Embryonic facial prominence (tissue), 1 donor: Measurements from ENCODE around the gene GADD45G.
A peak's percentile ranks its signal among the peaks of the same experiment; 100 is the strongest.

Experiments
- DNase-seq: peaks from one replicate; pipeline ENCODE4 v3.0.0-alpha.2; 2016; ENCODE audit errors: extremely low spot score

GADD45G gene

GRCh38 chr9:89592963-89593726 is 11.7 kb upstream of the GADD45G start:
- DNase-seq, result no peak

- DNase-seq, result no peak
These were observed 10.9 kb upstream of the GADD45G start for GRCh38 chr9:89593727-89594427.

DNA sequence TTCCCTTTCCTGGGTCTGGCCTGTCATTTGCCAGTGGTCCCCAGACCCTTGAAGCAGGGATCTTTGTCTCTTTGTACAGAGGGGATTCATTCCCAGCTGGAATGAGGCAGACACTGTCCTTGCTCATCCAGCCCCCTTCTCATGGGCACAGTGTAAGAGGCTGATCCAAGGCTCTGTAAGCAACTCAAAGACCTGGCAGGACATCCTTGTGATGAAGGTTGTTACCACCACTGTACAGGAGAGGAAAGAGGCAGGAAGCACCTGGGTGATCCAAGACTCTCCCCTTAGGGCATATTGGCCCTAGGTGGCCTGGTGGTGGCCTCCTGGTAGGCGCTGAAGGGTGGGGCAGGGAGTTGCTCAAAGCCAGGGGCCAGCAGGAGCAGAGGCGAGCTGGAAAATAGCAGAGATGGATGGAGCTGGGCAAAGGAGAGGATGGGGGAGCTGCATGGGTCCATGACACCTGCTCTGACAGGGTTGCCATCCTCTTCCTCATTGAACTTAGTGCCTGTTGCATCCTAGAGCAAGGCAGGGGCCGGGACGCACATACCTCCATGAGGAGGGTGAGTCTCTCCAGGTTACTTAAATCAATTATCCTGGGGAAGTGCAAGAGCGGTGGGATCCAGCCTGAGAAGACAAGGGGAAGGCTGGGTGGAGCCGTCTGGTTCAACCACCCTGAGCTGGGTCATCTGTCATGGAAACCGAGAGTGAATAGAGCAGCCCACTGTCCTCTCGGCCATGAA is 9.8 kb upstream of the GADD45G start:
- no peak for DNase-seq

DNA sequence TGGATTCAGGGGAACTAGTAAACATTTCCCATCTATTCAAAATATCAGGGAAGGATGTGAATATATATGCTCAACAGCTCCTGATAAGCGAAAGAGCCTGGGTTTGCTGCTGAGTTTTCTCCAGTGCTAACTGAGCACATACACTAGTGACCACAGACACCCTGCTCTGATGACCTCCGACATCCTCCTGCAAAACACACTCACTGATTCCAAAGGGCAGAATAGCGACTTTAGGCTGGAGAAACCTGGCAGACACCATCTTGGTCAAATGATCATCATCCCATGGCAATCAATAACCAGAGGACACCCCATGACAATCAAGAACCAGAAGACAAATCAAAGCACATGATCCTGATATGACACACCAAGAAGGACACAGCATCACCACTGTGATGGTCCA is 9.2 kb upstream of the GADD45G start:
- no peak for DNase-seq

- no peak for DNase-seq
These were observed 7.8 kb upstream of the GADD45G start for GRCh38 chr9:89596937-89597555.

DNA sequence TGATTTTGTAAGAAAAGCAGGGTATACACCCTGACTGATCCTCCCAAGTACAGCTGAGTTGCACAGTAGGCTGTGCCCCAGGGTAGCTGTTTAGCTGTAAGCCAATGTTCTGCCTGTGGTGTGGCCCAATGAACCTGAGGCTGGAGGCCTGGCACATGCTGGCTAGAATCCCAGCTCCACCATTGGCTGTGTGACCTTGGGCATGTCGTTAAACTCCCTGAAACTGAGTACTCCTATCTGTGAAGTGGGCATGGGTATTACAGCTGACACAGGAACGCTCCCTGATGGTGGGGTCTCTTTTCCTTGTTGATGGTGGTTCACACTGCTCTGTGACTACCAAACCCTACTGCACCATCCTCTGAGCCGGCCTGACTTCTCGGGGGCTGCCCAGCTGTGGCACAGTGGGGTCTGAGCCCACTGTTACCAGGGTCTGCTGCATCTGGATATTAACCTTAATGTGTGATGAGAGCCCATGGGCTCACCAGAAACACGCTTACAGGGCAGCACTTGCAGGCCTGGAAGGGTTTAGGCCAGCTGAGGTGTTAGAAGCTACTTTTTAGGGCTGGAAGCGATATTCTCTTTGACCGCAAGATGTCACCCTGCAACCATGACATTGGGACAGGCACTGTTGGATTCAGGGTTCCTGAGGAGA is 7.0 kb upstream of the GADD45G start:
- DNase-seq, result no peak

DNA sequence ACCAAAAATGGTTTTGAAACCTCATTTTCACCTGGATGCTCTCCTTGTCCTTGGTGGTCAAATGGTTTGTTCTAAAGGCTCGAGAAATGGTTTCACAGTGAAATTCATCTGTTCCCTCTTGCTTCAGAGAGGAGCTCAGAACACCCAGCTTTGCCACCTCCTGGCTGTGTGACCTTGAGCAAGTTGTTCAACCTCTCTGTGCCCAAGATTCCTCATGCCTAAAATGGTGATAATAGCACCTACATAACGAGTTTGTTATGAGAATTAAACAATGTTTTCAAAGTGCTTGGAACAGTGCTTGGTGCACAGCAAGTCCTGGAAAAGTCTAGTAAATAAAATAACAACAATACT is 6.5 kb upstream of the GADD45G start:
- no peak for DNase-seq

GRCh38 chr9:89598926-89599325 is 5.9 kb upstream of the GADD45G start:
- no peak for DNase-seq

GRCh38 chr9:89600831-89601230 is 4.0 kb upstream of the GADD45G start:
- DNase-seq, result no peak

DNA sequence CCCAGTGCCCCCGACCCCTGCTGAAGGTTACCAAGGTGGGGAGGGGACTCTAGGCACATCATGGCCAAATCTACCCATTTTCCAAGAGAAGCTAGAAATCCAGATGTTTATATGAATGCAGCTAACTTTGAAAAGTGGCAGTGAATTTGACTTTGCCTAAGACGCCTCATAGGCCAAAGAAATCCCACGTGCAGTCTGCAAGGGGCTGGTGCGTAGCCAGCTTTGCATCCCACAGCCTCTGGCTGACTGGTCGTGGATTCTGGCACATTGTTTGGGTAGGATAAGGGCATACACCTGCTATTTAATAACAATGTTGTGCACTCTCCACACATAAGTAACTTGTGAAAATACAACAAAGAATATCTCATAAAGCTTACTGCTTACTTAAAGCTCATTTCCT is 3.5 kb upstream of the GADD45G start:
- DNase-seq, result no peak

- no peak for DNase-seq
These were observed 2.8 kb upstream of the GADD45G start for GRCh38 chr9:89601856-89602562.

DNA sequence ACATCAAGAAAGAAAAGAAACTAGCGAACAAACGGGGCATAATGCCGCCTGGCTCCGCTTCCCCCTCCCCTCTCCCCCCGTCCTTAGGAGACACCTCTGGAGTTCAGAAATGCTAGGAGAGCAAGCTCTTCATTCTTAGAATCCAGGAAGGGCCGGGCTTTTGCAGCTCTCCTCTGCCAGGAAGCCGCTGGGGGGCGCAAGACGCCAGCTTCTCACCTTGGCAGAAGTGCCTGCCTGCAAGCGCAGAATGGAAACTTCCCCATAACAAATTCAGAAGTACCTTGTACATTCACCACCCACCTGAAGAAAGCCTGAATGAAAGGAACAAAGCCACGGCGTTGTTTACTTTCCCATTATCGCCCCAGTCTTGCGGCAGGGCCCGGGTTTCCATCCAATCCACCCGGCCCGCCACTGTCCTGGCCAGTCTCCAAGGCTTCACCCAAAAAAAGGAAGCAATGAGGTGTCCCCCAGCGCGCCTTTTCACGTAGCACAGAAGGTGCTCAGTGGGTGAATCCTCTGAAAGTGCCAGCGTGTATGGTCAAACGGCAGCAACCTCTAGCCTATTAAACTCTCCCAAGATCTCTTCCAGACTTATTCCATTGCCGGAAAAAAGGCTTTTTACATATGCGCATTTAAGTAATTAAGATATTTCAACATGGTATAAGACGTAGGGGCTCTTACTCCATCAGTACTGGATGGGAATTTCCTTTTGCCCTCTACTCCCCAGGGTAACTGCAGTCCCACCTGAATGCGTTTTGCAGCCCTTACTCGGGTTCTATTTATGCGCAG is 1.6 kb upstream of the GADD45G start:
- peak; percentile 71 for DNase-seq

DNA sequence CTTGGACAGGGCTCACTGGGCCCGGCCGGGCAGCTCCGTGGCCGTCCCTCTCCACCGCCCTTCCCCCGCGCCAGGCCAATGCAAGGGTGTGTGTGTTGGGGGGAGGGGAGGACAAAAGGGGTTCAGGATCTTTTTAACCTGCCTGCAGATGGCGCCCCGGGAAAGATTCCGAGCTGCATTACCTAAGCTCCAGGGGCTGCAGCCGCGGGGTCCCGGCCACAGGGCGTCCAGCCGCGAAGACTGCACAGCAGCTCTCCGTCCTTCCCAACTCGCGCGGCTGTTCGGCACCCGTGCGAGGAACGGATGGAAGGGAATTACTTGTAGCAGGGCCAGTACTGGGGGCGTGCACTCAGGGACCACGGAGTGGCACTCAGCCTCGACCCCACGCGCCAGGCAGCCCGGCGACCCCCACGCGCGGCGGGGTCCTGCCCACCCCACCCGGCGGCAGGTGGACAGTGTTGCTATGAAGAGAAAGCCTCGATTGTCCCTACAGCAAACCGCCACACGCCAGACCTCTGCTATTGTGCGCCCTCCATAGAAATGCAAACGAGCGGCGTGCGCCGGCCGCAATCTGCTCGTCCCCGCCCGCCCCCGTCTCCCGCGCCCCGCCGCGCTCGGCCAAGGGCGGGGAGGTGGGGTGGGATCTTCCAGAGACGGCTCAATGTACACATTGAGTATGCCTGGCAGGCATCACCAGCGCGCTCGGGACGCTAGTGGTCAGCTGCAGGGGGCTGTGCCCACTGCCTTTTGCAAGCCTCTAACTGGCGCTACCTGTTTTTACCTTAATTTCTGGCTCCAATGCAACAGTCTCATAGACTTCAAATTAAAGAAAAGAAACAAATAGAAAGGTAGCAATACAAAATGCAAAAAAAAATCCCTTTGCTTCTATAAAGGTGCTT is 796 bp upstream of the GADD45G start:
- DNase-seq, result no peak

- no peak for DNase-seq
These were observed 745 bp downstream of the GADD45G start for GRCh38 chr9:89605465-89606048.

DNA sequence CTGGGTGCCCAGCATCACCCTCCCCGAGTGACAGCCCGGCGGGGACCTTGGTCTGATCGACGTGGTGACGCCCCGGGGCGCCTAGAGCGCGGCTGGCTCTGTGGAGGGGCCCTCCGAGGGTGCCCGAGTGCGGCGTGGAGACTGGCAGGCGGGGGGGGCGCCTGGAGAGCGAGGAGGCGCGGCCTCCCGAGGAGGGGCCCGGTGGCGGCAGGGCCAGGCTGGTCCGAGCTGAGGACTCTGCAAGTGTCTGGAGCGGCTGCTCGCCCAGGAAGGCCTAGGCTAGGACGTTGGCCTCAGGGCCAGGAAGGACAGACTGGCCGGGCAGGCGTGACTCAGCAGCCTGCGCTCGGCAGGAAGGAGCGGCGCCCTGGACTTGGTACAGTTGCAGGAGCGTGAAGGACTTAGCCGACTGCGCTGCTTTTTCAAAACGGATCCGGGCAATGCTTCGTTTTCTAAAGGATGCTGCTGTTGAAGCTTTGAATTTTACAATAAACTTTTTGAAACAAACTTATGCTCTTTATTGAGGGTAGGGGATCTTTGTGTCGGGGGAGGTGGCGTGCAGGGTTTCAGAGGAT is 1.3 kb downstream of the GADD45G start:
- no peak for DNase-seq

DNA sequence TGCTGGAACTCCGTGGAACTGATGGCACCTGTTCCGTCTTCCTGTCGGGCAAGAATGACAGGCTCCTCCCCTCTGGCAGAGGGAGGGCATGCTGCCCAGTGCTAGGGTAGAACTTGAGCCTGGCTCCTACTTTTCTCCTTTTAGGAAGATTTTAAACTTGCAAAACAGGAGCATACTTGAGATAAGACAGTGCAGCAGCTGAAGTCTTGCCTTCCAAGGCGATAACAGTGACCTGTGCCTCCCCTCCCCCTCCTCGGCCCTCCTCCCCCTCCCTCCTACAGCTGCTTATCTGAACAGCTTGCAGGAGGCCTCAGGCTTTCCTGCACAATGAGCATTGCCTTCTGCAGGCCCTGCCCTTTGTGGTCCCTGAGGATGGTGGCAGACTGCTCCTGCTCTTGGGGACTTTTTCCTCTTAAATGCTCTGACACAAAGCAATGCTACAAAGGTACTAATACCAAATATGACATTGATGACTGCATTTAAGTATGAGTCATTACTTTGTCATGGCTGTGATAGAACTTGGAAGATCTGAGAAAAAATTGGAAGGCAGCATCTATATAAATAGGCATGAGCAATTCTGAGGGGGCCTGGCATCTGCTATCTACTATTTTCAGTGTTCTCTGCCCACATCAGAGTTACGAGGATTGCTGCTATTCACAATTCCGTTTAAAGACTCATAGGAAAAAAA is 2.0 kb downstream of the GADD45G start:
- DNase-seq, result peak; percentile 71

DNA sequence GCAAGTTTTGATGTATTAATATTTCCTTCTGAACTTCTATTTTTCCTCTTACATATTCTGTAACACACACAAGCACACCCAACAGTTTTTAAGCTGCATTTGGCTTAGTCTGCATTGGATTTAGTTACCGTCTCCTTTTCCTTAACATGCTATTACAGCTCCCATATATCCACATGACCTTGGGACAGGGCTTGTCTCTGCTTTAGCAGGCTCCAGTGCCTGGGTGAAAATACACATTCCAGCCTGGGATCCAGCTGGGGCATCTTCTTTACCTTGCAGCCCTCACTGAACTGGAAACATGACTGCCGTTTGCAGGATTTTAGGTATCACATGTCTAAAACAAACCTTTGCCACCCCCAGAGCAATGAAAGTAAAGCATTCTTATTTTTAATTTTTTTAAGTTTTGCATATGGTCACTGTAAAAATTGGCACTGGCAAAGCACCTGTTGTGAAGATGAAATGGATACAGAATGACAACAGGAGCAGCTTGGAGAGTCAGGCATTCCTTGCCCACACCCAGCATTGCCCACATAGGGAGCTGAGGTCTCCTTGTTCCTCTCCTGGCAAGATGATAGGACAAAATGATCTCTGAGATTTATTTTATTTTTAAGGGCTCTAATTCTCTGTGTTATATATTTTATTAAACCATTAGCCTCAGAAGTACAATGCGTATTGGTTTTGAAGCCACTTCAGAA is 4.0 kb downstream of the GADD45G start:
- DNase-seq, result no peak
